HG02588 (cell line): Measurements from ENCODE around the gene ACACA.
"Not testable (repeated sequence)": the region's sequence is repeated elsewhere in the genome, so short reads cannot be mapped to it uniquely, and the experiment has no call there.

ENCODE experiments used
- ATAC-seq: cut with Tn5 transposase; IDR thresholded peaks from one replicate; pipeline ENCODE4 v1.9.1; 2021; ENCODE audit warnings: mild to moderate bottlenecking, moderate library complexity; ENCODE audit not compliant: unreplicated experiment

The ACACA gene

DNA sequence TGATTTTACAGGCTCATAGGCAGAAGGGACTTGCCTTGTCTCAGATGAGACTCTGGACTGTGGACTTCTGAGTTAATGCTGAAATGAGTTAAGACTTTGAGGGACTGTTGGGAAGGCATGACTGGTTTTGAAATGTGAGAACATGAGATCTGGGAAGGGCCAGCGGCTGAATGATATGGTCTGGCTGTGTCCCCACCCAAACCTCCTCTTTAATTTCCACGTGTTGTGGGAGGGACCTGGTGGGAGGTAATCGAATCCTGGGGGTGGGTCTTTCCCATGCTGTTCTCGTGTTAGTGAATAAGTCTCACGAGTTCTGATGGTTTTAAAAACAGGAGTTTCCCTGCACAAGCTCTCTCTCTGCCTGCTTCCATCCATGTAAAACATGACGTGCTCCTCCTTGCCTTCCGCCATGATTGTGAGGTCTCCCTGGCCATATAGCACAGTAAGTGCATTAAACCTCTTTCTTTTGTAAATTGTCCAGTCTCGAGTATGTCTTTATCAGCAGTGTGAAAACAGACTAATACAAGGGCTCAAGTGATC is 59.7 kb downstream of the ACACA start:
- ATAC-seq: not testable (repeated sequence)

DNA sequence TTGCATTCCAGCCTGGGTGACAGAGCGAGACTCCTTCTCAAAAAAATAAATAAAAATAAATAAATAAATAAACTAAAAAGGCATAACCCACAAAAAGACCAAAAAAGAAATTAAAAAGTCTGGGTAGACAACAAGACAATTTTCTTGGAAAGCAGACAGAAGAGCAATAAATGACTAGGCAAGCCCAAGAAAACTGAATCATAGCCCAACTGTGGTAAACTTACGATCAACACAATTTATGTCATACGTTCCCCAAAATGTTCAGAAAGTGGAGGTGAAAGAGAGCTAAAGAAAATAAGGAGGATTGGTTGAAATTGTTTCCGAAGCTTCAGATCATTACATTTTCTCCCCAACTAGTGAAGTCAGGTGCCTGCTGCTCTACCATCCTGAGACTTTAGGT is 62.1 kb downstream of the ACACA start:
- no peak for ATAC-seq

DNA sequence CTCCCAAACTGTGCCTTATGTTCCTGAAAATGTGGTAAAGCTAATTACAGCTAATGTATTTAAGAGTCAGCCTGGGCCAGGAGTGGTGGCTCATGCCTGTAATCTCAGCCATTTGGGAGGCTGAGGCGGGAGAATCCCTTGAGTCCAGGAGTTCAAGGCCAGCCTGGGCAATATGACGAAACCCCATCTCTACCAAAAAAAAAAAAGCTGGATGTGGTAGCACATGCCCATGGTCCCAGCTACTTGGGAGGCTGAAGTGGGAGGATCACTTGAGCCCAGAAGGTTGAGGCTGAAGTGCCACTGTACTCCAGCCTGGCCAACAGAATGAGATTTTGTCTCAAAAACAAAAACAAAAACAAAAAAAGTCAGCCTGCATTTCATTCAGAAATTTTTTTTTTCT is 64.0 kb downstream of the ACACA start:
- ATAC-seq: no peak

DNA sequence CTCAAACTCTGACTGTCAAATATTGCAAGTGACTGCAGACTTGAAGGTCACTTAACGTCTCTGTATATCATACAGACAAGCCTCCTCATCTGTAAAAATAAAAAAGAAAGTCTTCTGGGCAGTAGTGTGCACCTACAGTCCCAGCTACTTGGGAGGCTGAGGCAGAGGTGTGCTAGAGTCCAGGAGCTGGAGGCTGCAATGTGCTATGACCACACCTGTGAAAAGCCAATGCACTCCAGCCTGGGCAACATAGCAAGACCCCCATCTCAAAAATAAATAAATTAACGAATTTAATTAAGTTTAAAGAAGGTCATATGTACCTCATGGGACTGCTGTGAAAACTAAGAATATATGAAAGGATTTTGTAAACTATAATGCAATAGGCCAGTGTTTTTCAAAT is 65.8 kb downstream of the ACACA start:
- ATAC-seq: no peak

DNA sequence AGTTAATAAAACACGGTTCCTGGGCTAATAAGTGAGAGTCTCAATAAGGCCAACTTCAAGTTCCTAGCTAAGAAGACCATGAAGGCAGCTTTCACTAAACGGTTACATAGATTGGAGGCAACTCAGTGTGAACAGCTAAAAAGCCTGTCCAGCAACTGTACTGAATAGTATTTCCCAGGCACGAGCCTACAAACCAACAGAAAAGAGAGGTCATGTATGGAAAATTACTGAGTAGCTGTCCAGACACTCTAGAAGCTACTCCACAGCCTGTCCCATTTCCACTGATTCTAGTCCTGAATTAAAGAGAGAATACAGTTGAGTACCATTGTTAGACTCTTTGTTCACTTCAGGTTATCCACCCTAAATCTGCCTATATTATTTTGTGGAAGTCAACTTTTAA is 67.3 kb downstream of the ACACA start:
- ATAC-seq: no peak

DNA sequence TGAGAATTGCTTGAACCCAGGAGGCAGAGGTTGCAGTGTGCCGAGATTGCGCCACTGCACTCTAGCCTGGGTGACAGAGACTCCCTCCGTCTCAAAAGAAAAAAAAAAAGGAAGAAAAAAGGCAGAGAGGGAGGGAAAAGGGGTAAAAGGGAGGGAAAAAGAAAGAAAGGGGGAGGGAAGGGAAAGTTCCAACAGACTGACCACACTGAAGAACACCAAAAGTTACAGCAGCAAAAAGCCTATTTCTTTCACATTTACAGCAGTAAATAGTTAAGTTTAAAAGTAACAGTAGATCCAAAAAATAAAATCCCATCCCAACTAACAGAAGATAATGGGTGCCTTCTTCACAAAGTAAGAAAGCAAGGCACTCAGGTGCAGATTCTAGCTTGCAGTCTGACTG is 67.8 kb downstream of the ACACA start:
- no peak for ATAC-seq

DNA sequence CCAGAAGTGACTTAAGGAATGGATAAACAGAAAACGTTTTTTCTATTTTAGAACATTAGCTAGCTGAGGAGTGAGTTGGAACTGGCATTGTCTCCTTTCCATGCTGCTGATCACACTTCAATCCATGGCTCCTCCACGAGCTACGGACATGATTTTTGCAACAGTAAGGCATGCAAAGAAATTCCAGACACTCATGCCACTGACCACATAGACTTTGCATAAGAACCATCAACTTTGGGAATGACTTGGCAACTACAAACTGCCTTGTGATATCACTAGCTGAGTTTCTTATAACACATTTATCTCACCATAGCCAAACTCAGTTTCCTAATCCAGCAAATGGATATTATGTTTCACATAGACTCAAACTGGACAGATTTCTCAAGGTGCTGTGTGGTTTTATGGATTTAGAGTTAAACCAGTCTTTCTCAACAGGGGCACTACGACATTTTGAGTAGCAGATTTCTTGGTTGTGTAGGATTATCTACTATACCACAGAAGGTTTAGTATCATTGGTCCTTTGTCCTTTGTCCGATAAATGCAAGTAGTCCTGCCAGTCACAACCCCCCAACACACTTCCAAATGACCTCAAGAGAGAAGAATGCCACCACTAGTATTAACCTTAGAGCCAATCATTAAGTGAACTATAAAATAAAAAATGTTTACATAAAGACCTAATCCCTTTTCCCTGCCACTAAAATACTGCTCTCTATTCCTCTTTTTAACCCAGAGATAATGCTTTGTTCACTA is 79.1 kb downstream of the ACACA start:
- ATAC-seq: no peak

DNA sequence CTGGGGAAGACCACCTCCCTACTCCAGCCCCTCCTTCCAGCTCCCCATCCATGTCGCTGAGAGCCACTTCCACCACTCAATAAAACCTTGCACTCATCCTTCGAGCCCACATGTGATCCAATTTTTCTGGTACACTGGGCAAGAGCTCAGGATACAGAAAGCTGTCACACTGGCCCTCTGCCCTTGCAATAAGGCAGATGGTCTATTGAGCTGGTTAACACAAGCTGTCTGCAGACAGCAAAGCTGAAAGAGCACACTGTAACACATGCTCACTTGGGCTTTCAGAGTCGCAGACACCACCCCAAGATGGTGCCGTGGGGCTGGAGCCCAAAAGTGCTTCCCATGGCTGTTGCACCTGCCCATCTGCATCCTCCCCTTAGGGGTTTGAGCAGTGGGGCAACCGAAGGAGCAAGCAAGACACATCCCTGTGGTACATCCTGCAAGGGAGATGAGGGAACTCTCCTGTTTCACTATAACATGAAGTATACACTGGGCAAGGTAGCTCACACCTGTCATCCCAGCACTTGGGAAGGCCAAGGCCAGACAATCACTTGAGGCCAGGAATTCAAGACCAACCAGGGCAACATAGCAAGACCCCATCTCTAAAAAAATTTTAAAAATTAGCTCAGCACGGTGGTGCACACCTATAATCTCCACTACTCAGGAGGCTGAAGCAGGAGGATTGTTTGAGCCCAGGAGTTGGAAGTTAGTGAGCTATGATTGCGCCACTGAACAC is 83.6 kb downstream of the ACACA start:
- ATAC-seq: no peak

DNA sequence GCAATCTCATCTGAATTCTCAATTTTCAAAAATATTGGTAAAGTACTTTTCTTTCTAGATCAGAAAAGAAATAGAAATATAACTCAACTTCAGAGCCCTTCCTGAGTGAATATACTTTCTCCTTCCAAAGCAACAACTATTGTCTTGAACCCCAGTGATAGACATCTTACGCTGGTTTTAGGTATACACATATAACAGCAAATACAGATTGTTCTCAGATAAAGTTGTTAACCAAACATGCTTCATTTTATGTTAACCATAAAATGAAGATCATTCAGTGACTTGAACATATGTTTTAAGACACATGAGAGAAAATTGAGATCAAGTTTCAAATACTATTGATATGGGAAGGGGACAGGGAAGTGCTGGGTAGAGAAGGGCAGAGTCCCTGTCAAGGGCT is 84.5 kb downstream of the ACACA start:
- ATAC-seq: no peak

DNA sequence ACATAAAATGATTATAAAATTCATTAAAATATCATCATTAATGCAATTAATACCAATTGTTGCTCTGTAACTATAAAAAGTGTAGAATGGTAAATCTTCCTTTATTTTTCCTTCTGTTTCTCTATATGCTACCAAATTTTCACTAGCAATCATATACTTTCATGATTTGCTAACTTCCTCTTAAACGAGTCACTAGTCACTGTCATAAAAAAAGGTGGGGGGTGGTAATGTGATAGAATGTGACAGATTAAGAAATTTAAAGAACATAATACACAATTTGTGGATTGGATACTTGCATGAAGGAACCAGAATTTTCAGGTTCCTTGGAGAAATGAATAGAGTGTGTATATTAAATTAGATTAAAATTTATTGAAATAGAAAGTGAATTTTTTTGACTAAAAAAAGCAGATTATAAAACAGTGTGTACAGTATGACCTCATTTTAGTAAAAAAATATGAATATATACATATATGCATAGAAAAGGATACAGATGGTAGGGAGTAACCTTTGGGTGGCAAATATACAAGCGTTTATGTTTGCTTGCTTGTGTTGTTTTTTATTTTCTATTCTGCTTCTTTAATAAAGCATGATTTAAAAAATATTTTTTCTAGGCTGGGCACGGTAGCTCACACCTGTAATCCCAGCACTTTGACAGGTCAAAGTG is 87.6 kb downstream of the ACACA start:
- no peak for ATAC-seq

DNA sequence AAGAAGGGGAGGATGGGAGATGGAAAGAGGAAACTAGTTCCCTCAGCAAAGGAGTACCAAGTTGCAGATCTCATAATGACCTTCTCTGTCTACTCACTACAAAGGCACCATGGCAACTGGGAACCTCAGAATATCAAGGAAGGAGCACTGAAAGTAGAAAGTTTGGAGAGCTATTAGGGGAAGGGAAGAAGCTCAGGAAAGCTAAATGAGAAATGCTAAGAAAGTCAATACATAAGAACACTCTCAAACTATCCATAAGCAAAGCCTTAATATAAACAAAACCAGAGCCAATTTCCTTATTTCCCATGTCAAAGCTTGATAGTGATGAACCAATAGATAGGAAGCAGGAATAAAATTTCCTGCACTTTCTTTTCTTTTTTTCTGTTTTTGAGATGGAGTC is 88.8 kb downstream of the ACACA start:
- no peak for ATAC-seq

DNA sequence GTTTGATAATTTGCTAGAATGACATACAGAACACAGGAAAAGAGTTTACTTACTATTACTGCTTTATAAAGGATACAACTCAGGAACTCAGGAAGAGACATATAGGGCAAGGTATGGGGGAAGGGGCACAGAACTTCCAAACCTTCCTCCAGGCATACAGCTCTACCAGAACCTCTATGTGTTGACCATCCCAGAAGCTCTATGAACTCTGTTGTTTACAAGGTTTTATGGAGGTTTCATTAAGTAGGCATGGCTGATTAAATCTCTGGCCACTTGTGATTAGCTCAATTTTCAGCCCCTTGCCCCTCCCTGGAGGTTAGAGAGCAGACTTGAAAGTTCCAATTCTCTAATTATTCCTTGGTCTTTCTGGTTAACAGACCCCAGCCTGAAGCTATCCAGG is 91.0 kb downstream of the ACACA start:
- no peak for ATAC-seq

DNA sequence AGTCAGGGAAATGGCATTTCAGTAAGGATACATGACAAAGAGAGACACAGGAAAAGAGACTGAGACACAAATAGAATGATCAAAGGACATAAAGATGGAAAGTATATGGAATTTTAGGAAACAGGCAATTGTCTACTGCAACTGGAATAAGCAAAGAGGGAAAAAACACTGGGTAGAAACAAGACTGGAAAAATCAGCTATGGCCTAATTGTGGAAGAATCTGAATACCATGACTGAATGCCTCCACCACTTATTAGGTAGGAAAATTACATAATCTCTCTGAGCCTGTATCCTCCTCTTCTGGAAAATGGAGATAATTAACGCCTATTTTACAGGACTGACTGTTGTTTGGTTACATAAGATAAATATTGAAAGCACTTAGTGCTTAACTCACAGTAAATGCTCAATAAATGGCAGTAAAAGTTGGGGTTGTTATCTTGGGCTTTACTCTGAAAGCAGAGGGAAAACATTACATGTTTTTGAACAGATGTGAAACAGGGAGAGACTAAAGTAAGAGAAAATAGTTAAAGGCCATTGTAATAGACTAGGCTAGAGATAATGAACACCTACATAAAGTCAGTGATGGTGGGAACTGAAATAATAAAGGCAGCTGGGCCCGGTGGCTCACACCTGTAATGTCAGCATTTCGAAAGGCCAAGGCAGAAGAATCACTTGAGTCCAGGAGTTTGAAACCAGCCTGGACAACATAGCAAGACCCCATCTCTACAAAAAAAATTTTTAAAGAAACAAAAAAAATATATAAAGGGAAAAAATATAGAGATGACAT is 94.3 kb downstream of the ACACA start:
- ATAC-seq: no peak

DNA sequence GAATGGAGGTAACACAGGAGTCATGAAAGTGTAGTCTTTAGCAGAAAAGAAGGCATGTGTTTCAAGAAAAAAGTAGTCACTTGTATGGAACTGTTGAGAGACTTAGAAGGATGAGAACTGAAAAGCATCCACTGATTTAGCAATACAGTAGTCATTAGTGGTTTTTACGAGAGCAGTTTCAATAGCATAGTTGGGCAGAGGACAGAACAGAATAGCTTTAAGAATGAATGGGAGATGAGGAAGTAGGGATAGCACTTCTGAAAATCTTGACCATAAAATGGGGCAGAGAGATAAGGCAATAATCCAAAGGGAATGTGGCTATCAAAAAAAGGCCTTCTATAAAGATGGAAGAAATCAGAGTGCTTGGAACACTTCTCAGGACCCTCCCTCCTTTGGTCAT is 95.7 kb downstream of the ACACA start:
- no peak for ATAC-seq

DNA sequence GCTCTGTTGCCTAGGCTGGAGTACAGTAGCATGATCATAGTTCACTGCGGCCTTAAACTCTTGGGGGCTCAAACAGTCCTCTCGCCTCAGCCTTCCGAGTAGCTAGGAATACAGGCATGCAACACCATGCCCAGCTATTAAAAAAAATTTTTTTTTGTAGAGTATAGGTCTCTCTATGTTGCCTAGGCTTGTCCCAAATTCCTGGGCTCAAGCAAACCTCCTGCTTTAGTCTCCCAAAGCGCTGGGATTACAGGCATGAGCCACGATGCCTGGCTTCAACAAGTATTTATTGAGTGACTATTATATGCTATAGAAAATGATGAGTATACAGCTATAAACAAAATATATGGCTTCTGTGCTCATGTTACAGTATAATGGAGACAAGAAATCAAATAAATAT is 97.6 kb downstream of the ACACA start:
- ATAC-seq: no peak

DNA sequence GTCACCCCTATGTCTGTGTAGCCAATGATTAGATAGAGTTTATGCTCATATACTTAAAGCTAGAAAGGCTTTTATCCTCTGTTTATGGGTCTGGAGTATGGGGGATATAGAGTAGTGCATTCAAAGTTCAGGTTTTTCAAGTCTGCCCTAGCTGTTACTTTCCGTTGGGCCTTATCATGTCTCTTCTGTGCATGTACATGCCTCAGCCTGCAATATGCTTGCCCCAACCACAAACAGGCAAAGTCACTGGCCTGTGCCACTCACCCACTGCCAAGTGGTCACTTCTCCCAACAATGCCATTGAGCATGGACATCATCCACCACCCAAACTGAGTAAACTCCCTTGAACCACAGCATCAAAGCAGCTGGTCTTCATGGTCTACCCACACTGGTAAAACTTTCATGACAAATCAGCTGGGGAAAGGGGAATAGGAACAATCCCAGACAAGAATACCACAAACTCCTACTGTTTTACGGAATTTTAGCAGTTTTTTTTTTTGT is 101.2 kb downstream of the ACACA start:
- ATAC-seq: no peak

DNA sequence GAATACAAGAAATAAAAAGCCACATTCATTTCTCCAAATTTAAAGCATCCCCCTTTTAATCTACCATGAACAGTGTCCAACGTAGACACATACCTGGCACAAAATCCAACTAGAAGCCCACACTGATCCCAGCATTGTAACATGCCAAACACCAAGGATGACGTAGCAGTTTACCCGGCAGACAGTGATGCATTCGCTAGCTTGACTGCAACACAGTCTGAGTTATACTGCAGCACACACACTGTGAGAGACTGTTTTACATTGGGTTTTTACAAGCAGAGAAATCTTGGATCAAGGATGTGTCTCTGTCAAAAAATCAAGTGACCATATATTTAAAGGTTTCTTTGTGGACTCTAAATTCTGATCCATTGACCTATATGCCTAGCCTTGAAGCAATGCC is 105.3 kb downstream of the ACACA start:
- ATAC-seq: no peak

DNA sequence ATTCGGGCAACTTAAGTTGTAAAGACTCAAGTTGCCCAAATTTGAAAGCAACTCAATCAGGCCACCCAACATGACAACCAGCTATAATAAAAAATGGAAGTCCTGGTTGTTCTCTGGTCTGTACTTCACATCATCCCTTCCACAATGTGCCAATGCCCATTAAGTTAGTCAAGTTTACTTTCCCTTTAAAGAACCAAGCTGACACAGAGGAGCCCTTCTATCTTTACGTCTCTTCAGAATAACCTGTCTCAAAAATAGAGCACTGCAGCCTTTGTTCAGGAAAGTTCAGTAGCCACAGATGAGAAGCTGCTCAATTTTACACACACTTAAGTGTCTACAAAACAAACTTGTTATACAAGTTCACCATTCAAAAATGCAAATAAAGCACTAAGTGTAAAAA is 106.0 kb downstream of the ACACA start:
- no peak for ATAC-seq

DNA sequence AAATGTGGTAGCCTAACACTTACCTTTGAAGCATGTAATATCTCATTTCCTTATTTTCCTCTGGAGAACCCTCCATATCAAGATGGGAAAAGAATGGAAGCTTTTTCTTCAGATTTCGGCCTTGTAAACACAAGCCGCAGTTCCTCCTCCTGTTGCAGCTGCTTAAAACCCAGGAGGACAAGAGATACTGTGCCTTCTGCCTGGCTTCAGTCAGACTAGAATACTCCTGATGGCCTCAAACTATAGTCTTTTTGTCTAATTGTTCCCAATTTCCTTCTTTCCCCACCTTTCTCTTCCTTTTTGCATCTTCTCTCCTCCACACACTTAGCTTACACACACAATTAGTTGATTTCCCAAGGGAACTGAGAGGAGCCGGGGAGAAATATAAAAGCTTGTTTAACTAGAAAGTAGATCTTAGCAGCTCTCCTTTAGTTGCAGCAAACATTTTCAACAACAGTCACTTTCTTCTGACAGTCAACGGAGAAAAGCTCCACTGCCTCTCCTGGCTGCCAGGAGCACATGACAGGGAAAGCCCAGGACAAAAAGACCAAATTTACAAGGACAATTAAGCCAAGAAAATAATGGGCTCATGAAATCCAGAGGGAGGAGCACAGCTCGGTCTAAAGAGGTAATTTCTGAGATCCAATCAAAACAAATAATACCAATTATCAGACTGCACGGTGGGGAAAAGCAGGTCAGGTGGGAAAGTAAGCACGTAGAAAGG is 107.2 kb downstream of the ACACA start:
- no peak for ATAC-seq

DNA sequence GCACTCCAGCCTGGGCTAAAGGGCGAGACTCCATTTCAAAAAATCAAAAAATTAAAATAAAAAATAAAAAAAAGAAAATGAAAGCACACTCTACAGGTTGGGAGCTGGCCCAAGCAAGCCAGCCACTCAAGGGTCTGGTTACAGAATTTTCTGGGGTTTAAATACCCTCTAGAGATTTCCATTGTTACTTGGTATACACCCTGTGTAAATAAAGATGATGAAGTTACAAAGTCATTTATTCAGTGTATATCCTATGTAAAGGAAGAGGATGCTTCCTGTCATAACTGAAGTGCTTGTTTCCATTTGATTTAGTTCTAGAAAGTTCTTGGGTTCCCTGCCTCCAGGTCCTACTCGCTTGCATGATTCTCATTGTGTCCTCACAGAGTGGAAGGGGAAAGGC is 110.7 kb downstream of the ACACA start:
- no peak for ATAC-seq
